Psoas muscle (tissue), 8 donors: ENCODE results near the gene RIC8B. TPM values are rescaled to one million over a fixed set of nuclear protein-coding genes. Genes with fewer than 3 reads are reported as not detected.

Experiments
- ATAC-seq, 4 donors: fragments of 200-7000 bp; cut with Tn5 transposase; one replicate each; pipeline ENCODE4 v1.9.1; 2020; ENCODE audit warnings: moderate library complexity in 3 of 4, mild to moderate bottlenecking in 2 of 4
- DNase-seq, 2 donors: peaks; one replicate each; pipeline ENCODE4 v3.0.0-alpha.2; 2020
- H3K27ac ChIP-seq: fragments of 200-600 bp; one replicate; pipeline ENCODE4 v1.8.0; 2022
- H3K27me3 ChIP-seq, 3 donors: fragments of 200-600 bp in 1 of 3; one replicate each; pipeline versions ENCODE4 v1.6.1 to v1.8.0; 2013 to 2022; ENCODE audit warnings: low read length in 2 of 3, mild to moderate bottlenecking in 2 of 3, moderate library complexity in 1 of 3; ENCODE audit not compliant: insufficient read depth in 3 of 3
- H3K36me3 ChIP-seq, 2 donors: fragments of 200-600 bp in 1 of 2; one replicate each; pipeline versions ENCODE4 v1.6.1 to v1.8.0; 2013 to 2022; ENCODE audit warnings: low read depth in 1 of 2, mild to moderate bottlenecking in 1 of 2, moderate library complexity in 1 of 2; ENCODE audit not compliant: insufficient read depth in 1 of 2
- H3K4me1 ChIP-seq: fragments of 200-600 bp; one replicate; pipeline ENCODE4 v1.8.0; 2022
- H3K4me3 ChIP-seq: fragments of 200-600 bp; one replicate; pipeline ENCODE4 v1.8.0; 2022; ENCODE audit warnings: mild to moderate bottlenecking
- H3K9me3 ChIP-seq: fragments of 200-600 bp; one replicate; pipeline ENCODE4 v1.8.0; 2022
- WGBS, 3 donors: extraction: QIAGEN DNeasy Blood & Tissue Kit; methylation state at CpG; one replicate each; pipeline versions ENCODE4 v1.1.6 to v1.1.7; 2013; 5-methylcytosine and 5-hydroxymethylcytosine counted together
- intact Hi-C, 2 donors: fragments of 100-400 bp; cut with DNase I; formaldehyde crosslinking; loops; one replicate each; pipeline versions ENCODE4 v1.11.0 to v1.14.2; 2022
- polyA plus RNA-seq, 3 donors: library from polyadenylated mRNA; stranded (reverse); fragments of 200-250 nt; gene quantifications; one replicate each; pipeline ENCODE4 v1.2.3, GENCODE V29; 2013
- total RNA-seq, 4 donors: library from RNA; stranded (reverse); fragmentation: NEBNext Ultra II Directional in 2 of 4; extraction: Animal tissue kit (Norgen Biotek cat#: 25700) in 2 of 4; gene quantifications; one replicate each; pipeline versions ENCODE4 v1.2.1 to v1.2.4, GENCODE V29; 2021 to 2023
- TF ChIP-seq, protein P1 (sequence below): fragments of 200-600 bp; IDR thresholded peaks from one replicate; pipeline ENCODE4 v1.8.0; 2022; ENCODE audit warnings: antibody characterized with exemption
- donor health status: healthy with polysubstance abuse.
- donor health status: DM: no; HTN: no; CAD: no; lungs with moderate emphysema.
- donor health status: Bipolar disorder and iron deficiency.
- donor health status: healthy.
- donor health status: DM: yes; HTN: yes; CAD: no.
- donor health status: DM: no; HTN: no; CAD: no.
- donor health status: DM: no; HTN: no; CAD: no.
- donor health status: DM: yes; HTN: yes; CAD: no.

Gene RIC8B
- total and polyA plus RNA-seq, 7 donors, result 4.9 to 19.3 (median 10.5) TPM

DNA sequence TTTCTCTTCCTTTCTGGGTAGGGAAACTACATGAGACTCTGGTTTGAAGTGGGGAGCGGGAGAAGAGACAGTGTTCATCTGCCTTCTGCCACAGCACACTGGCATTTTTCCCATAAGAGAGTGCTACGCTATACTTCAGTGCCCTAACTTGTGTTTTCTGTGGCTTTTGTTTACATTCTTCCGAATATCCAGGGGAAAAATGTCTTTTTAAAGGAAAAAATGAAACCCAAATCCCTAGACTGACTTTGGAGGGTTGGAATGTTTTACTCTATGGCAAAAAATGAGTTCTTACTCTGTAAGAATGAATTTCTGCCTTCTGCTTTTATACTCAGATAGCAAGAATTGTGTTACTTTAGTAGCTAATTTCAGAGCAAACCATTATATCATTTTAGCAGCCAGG is 93.2 kb downstream of the RIC8B start:
- H3K27me3 ChIP-seq, result no peaks in the 10 kb centered on the region
- H3K4me1 ChIP-seq, result peaks cover under 1% of the 10 kb centered on the region
- ATAC-seq (no peak), DNase-seq (no peak)
- 93 to 94% (median 93%) methylated on average over 3 of the region's 3 CpGs for WGBS, 3 donors
- no peak overlapping the region for H3K27ac ChIP-seq
- H3K9me3 ChIP-seq, result no peaks in the 10 kb centered on the region
- peaks cover 2 to 6% of the 10 kb centered on the region in 2 donors for H3K36me3 ChIP-seq
- TF ChIP-seq, protein P1, sequence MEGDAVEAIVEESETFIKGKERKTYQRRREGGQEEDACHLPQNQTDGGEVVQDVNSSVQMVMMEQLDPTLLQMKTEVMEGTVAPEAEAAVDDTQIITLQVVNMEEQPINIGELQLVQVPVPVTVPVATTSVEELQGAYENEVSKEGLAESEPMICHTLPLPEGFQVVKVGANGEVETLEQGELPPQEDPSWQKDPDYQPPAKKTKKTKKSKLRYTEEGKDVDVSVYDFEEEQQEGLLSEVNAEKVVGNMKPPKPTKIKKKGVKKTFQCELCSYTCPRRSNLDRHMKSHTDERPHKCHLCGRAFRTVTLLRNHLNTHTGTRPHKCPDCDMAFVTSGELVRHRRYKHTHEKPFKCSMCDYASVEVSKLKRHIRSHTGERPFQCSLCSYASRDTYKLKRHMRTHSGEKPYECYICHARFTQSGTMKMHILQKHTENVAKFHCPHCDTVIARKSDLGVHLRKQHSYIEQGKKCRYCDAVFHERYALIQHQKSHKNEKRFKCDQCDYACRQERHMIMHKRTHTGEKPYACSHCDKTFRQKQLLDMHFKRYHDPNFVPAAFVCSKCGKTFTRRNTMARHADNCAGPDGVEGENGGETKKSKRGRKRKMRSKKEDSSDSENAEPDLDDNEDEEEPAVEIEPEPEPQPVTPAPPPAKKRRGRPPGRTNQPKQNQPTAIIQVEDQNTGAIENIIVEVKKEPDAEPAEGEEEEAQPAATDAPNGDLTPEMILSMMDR, result no peak
- H3K4me3 ChIP-seq, result no peak overlapping the region
- intact Hi-C loops, result no loop called here

DNA sequence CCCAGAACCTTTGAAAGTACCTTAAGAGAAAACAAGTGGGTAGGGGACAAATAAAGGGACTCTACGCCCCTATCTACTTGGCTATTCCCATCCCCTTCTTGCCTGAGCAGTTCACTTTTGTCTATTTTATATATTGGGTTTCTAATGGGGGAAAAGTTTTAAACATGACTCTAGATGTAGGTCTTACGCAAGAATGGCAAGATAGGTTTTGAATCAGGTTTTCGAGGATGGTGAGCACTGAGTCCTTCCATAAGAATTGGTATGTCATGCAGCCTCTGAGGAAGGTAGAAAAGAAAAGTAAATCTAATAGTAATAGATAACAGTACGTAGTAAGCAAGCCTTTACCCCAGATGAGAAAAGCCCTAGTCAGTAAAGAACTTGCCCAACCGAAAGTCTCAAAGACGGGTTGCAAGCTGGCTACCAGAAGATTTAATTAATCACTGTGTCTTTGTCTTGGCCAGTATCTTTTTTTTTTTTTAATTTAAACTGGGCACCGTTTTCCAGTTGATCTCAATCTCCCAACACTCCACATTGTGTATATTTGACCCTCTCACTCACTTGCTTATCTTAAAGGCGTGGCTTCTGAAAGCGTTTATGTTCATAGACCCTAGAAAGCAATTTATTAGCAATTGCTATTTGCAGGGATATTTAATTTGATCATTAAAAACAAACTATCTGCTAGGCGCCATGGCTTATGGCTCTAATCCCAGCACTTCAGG is 94.7 kb downstream of the RIC8B start:
- TF ChIP-seq, protein P1, result no peak
- Histone ChIP-seq H3K27me3 (no peaks in the 10 kb centered on the region), H3K36me3 (peaks cover 6 to 21% of the 10 kb centered on the region in 2 donors), H3K9me3 (no peaks in the 10 kb centered on the region), H3K27ac (no peak overlapping the region), H3K4me3 (no peak overlapping the region), H3K4me1 (no peaks in the 10 kb centered on the region)
- intact Hi-C loops, result no loop called here
- DNase-seq (no peak), ATAC-seq (no peak)
- WGBS, 3 donors, result 91 to 96% (median 93%) methylated on average over 10 of the region's 10 CpGs

DNA sequence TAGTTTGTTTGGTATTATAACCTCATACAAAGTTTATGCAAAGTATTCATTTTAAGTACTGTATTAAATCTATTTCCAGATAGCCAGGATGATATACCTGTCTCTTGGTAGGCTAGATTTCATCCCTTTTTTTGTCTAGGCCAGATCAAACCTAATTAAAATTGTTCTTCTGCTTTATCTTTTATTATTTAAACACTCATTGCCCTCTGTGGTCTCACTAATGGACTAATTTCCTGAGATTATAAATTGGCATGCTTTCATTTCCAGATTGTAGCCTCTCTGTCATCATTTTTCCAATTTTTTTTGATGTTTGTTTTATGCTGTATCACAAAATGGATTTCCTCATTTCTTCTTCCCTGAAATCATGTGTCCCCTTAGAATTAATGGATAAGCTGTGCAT is 95.6 kb downstream of the RIC8B start:
- no peaks in the 10 kb centered on the region for H3K9me3 ChIP-seq
- intact Hi-C loops, result no loop called here
- peaks cover 8 to 23% of the 10 kb centered on the region in 2 donors for H3K36me3 ChIP-seq
- no peaks in the 10 kb centered on the region for H3K27me3 ChIP-seq
- H3K4me1 ChIP-seq, result no peaks in the 10 kb centered on the region
- ATAC-seq (no peak), DNase-seq (no peak)
- H3K4me3 ChIP-seq, result no peak overlapping the region
- TF ChIP-seq, protein P1, result no peak
- H3K27ac ChIP-seq, result no peak overlapping the region

GRCh38 chr12:106871477-106871876 is 97.0 kb downstream of the RIC8B start:
- WGBS, 3 donors, result 87 to 92% (median 88%) methylated on average over 1 of the region's 1 CpG

More at GRCh38 chr12:106871477-106871876, 97.0 kb downstream of the RIC8B start:
- intact Hi-C loops, result no loop called here
- TF ChIP-seq, protein P1, result no peak
- DNase-seq, result no peak
- peak in 2 of 4 donors; percentile 27 to 33 for ATAC-seq
- Histone ChIP-seq H3K27me3 (no peaks in the 10 kb centered on the region), H3K4me3 (no peak overlapping the region), H3K27ac (no peak overlapping the region), H3K36me3 (peaks cover 8 to 23% of the 10 kb centered on the region in 2 donors), H3K4me1 (no peaks in the 10 kb centered on the region), H3K9me3 (no peaks in the 10 kb centered on the region)
